HG03457 (cell line): ENCODE results near the gene DTNBP1.

Source experiments
- ATAC-seq: cut with Tn5 transposase; IDR thresholded peaks from one replicate; pipeline ENCODE4 v1.9.1; 2021; ENCODE audit warnings: moderate number of reproducible peaks; ENCODE audit not compliant: unreplicated experiment

The DTNBP1 gene

GRCh38 chr6:15594512-15595259 lies 68.1 kb downstream of the DTNBP1 start:
- no peak for ATAC-seq

- no peak for ATAC-seq
Observed at GRCh38 chr6:15593798-15594197, 69.0 kb downstream of the DTNBP1 start.

GRCh38 chr6:15592610-15593009 lies 70.2 kb downstream of the DTNBP1 start:
- ATAC-seq, result no peak

GRCh38 chr6:15588971-15589634 lies 73.7 kb downstream of the DTNBP1 start:
- ATAC-seq, result no peak

- ATAC-seq, result no peak
Observed at GRCh38 chr6:15586503-15586902, 76.3 kb downstream of the DTNBP1 start.

GRCh38 chr6:15585760-15586214 lies 77.0 kb downstream of the DTNBP1 start:
- ATAC-seq, result no peak

- ATAC-seq, result no peak
Observed at GRCh38 chr6:15582499-15582898, 80.3 kb downstream of the DTNBP1 start.

GRCh38 chr6:15581751-15582150 lies 81.1 kb downstream of the DTNBP1 start:
- ATAC-seq, result no peak

- no peak for ATAC-seq
Observed at GRCh38 chr6:15580326-15580725, 82.5 kb downstream of the DTNBP1 start.

- no peak for ATAC-seq
Observed at GRCh38 chr6:15578716-15579391, 84.0 kb downstream of the DTNBP1 start.

GRCh38 chr6:15577550-15578171 lies 85.2 kb downstream of the DTNBP1 start:
- ATAC-seq, result no peak

GRCh38 chr6:15577106-15577505 lies 85.7 kb downstream of the DTNBP1 start:
- ATAC-seq, result no peak

- no peak for ATAC-seq
Observed at GRCh38 chr6:15575357-15576033, 87.3 kb downstream of the DTNBP1 start.

- ATAC-seq, result no peak
Observed at GRCh38 chr6:15574486-15574885, 88.3 kb downstream of the DTNBP1 start.

GRCh38 chr6:15574023-15574422 lies 88.8 kb downstream of the DTNBP1 start:
- ATAC-seq, result no peak

GRCh38 chr6:15573384-15573783 lies 89.4 kb downstream of the DTNBP1 start:
- ATAC-seq, result no peak

- ATAC-seq, result no peak
Observed at GRCh38 chr6:15572296-15573016, 90.4 kb downstream of the DTNBP1 start.

- ATAC-seq, result no peak
Observed at GRCh38 chr6:15570171-15570570, 92.7 kb downstream of the DTNBP1 start.

- no peak for ATAC-seq
Observed at GRCh38 chr6:15569035-15569995, 93.5 kb downstream of the DTNBP1 start.
